Parathyroid adenoma (tissue), 2 donors: Measurements from ENCODE around the gene BTN3A1.
"Not testable (repeated sequence)": the region's sequence is repeated elsewhere in the genome, so short reads cannot be mapped to it uniquely, and the experiment has no call there.

Experiments
- H2AFZ ChIP-seq: fragments of 300-600 bp; sonication (generic); one replicate; pipeline ENCODE4 v1.7.0; 2017; ENCODE audit warnings: antibody characterized with exemption, mild to moderate bottlenecking
- H3K27ac ChIP-seq: fragments of 300-600 bp; sonication (generic); one replicate; pipeline ENCODE4 v1.7.0; 2017
- H3K27me3 ChIP-seq: fragments of 300-600 bp; sonication (generic); one replicate; pipeline ENCODE4 v1.7.0; 2017; ENCODE audit warnings: low read length; ENCODE audit not compliant: control insufficient read depth, insufficient read depth
- H3K36me3 ChIP-seq: fragments of 300-600 bp; sonication (generic); one replicate; pipeline ENCODE4 v1.7.0; 2017; ENCODE audit warnings: low read length; ENCODE audit not compliant: control insufficient read depth, insufficient read depth
- H3K4me1 ChIP-seq: fragments of 300-600 bp; sonication (generic); one replicate; pipeline ENCODE4 v1.7.0; 2017; ENCODE audit warnings: control low read depth
- H3K4me2 ChIP-seq: fragments of 300-600 bp; sonication (generic); one replicate; pipeline ENCODE4 v1.7.0; 2017; ENCODE audit warnings: low read length
- H3K4me3 ChIP-seq: fragments of 300-600 bp; sonication (generic); one replicate; pipeline ENCODE4 v1.7.0; 2017; ENCODE audit warnings: low read depth, low read length
- H3K79me2 ChIP-seq: fragments of 300-600 bp; sonication (generic); one replicate; pipeline ENCODE4 v1.7.0; 2017; ENCODE audit warnings: control low read depth
- H3K9ac ChIP-seq: fragments of 300-600 bp; sonication (generic); one replicate; pipeline ENCODE4 v1.7.0; 2017; ENCODE audit warnings: mild to moderate bottlenecking
- H3K9me3 ChIP-seq: fragments of 300-600 bp; sonication (generic); one replicate; pipeline ENCODE4 v1.7.0; 2017; ENCODE audit warnings: low read length; ENCODE audit not compliant: control insufficient read depth
- TF ChIP-seq, protein P1 (sequence below): fragments of 300-600 bp; sonication (generic); IDR thresholded peaks from one replicate; pipeline ENCODE4 v1.7.0; 2017; ENCODE audit warnings: antibody characterized with exemption, mild to moderate bottlenecking
- donor health status: primary hyperparathyroidism.

Gene BTN3A1

DNA sequence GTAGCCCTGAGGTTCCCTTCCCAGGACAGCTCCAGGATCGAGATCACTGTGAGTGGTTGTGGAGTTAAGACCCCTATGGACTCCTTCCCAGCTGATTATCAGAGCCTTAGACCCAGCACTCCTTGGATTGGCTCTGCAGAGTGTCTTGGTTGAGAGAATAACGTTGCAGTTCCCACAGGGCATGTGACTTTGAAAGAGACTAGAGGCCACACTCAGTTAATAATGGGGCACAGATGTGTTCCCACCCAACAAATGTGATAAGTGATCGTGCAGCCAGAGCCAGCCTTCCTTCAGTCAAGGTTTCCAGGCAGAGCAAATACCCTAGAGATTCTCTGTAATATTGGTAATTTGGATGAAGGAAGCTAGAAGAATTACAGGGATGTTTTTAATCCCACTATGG lies 24.4 kb upstream of the BTN3A1 start:
- H3K9ac ChIP-seq, result no peak overlapping the region
- H3K4me1 ChIP-seq, result no peaks in the 10 kb centered on the region
- H3K4me3 ChIP-seq, result no peak overlapping the region
- no peak overlapping the region for H3K4me2 ChIP-seq
- H3K36me3 ChIP-seq, result no peaks in the 10 kb centered on the region
- H3K79me2 ChIP-seq, result no peaks in the 10 kb centered on the region
- H3K9me3 ChIP-seq, result no peaks in the 10 kb centered on the region
- no peaks in the 10 kb centered on the region for H3K27me3 ChIP-seq
- no peak overlapping the region for H3K27ac ChIP-seq
- TF ChIP-seq, protein P1, sequence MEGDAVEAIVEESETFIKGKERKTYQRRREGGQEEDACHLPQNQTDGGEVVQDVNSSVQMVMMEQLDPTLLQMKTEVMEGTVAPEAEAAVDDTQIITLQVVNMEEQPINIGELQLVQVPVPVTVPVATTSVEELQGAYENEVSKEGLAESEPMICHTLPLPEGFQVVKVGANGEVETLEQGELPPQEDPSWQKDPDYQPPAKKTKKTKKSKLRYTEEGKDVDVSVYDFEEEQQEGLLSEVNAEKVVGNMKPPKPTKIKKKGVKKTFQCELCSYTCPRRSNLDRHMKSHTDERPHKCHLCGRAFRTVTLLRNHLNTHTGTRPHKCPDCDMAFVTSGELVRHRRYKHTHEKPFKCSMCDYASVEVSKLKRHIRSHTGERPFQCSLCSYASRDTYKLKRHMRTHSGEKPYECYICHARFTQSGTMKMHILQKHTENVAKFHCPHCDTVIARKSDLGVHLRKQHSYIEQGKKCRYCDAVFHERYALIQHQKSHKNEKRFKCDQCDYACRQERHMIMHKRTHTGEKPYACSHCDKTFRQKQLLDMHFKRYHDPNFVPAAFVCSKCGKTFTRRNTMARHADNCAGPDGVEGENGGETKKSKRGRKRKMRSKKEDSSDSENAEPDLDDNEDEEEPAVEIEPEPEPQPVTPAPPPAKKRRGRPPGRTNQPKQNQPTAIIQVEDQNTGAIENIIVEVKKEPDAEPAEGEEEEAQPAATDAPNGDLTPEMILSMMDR, result no peak
- H2AFZ ChIP-seq, result no peak overlapping the region

DNA sequence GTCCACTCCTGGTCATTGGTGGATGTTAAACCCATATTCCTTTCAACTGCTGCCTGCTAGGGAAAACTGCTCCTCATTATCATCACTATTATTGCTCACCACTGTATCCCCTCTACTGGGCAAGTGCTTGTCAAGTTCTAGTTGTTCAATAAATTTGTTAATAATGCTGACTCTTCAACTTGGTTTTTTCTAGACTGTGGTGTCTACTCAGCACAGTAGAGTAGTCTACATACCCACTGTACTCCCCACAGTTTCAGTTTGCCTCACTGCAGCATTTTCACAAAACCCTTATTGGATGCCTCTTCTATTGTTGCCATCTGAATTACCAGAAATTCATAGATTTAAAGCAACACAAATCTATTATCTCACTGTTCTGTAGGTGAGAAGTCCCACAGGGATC lies 23.9 kb upstream of the BTN3A1 start:
- not testable (repeated sequence) for H3K4me2 ChIP-seq, H3K36me3 ChIP-seq, H3K27me3 ChIP-seq, H3K9me3 ChIP-seq, H3K27ac ChIP-seq, H2AFZ ChIP-seq, H3K4me3 ChIP-seq, H3K9ac ChIP-seq, H3K4me1 ChIP-seq, H3K79me2 ChIP-seq

DNA sequence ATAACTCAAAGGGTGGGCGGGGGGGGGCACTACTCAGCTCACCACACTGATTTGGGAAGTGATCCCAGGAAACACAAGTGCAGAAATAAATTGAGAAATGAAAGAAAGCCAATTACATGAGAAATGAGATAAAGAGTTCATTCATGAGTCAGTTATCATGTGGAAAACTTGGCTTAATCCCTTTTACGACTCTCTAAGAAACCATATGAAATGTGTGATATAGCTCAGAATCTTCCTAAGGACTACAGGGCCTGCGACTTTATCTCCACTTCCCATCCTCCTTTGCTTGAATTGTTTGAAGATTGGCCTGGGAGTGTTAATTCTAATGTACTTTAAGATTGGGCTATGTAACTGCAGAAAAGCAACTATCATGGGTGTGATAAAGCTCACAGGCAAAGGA lies 22.8 kb upstream of the BTN3A1 start:
- H3K4me1 ChIP-seq, result no peaks in the 10 kb centered on the region
- H3K4me3 ChIP-seq, result no peak overlapping the region
- no peak overlapping the region for H3K9ac ChIP-seq
- H3K27me3 ChIP-seq, result no peaks in the 10 kb centered on the region
- no peak overlapping the region for H2AFZ ChIP-seq
- no peaks in the 10 kb centered on the region for H3K36me3 ChIP-seq
- no peaks in the 10 kb centered on the region for H3K9me3 ChIP-seq
- no peak overlapping the region for H3K27ac ChIP-seq
- H3K79me2 ChIP-seq, result no peaks in the 10 kb centered on the region
- no peak overlapping the region for H3K4me2 ChIP-seq
- TF ChIP-seq, protein P1, result no peak

DNA sequence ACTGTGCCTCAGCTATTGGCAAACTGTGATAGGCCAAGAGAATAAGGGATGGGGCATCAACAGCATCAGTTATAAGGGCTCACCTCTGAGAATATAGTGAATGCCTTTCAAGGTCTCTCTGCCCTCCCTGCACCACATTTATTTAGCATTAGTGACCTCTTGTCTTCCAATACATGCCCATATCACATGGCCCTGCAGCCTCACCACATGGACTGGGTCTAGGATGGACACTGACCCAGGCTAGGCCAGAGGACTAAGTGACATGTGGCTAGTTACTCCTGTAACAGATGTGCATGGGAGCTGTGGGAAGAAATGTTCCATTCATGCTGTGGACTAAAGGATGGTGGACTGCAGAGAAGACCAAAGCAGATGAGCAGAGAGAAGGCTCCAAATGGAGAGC lies 22.3 kb upstream of the BTN3A1 start:
- H3K27me3 ChIP-seq, result no peaks in the 10 kb centered on the region
- H3K4me2 ChIP-seq, result no peak overlapping the region
- no peaks in the 10 kb centered on the region for H3K36me3 ChIP-seq
- TF ChIP-seq, protein P1, result no peak
- H3K4me3 ChIP-seq, result no peak overlapping the region
- no peak overlapping the region for H3K9ac ChIP-seq
- H3K4me1 ChIP-seq, result no peaks in the 10 kb centered on the region
- H3K79me2 ChIP-seq, result no peaks in the 10 kb centered on the region
- H3K27ac ChIP-seq, result no peak overlapping the region
- no peak overlapping the region for H2AFZ ChIP-seq
- H3K9me3 ChIP-seq, result no peaks in the 10 kb centered on the region

DNA sequence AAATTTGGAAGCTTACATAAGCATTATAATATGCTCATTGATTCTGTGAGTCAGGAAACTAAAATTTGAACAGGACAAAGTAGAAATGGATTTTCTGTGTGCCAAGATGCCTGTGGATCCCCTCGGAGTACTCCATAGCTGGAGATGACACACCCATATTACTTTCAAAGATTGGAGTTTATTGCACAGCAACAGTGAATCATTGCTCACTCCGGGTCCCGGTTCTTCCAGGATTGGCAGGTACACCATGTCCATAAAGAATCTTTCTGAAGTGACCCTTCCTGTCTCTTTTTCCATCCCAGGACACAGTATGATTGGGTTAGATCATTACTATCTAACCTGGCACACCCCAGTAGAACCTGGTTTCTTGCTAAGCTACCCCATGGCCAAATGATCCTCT lies 21.8 kb upstream of the BTN3A1 start:
- H3K36me3 ChIP-seq, result no peaks in the 10 kb centered on the region
- H3K4me3 ChIP-seq, result no peak overlapping the region
- H3K9me3 ChIP-seq, result no peaks in the 10 kb centered on the region
- H3K27me3 ChIP-seq, result no peaks in the 10 kb centered on the region
- no peak overlapping the region for H3K9ac ChIP-seq
- no peak overlapping the region for H3K4me2 ChIP-seq
- H3K27ac ChIP-seq, result no peak overlapping the region
- H3K4me1 ChIP-seq, result no peaks in the 10 kb centered on the region
- H2AFZ ChIP-seq, result no peak overlapping the region
- TF ChIP-seq, protein P1, result no peak
- no peaks in the 10 kb centered on the region for H3K79me2 ChIP-seq
